Type B pancreatic cell (in vitro differentiated cells): Measurements from ENCODE around the gene PGAM4. TPM values are rescaled to one million over a fixed set of nuclear protein-coding genes. Genes with fewer than 3 reads are reported as not detected.

ENCODE experiments used
- DNase-seq: peaks from one replicate; pipeline ENCODE4 v3.0.0; 2021; ENCODE audit warnings: mixed read lengths; ENCODE audit not compliant: unreplicated experiment; ENCODE audit errors: extremely low spot score
- H3K27ac Mint-ChIP-seq: 2 replicates; pipeline ENCODE4 v1.8.0; 2021; ENCODE audit warnings: mild to moderate bottlenecking, mixed read lengths
- H3K27me3 Mint-ChIP-seq: 2 replicates; pipeline ENCODE4 v1.8.0; 2021; ENCODE audit warnings: mixed read lengths
- H3K36me3 Mint-ChIP-seq: 2 replicates; pipeline ENCODE4 v1.8.0; 2021; ENCODE audit warnings: mixed read lengths
- H3K4me1 Mint-ChIP-seq: one replicate; pipeline ENCODE4 v1.8.0; 2021; ENCODE audit warnings: mixed read lengths; ENCODE audit not compliant: unreplicated experiment
- H3K4me3 Mint-ChIP-seq: 2 replicates; pipeline ENCODE4 v1.8.0; 2021; ENCODE audit warnings: mild to moderate bottlenecking, mixed read lengths
- H3K9me3 Mint-ChIP-seq: 2 replicates; pipeline ENCODE4 v1.8.0; 2021; ENCODE audit warnings: mixed read lengths
- total RNA-seq: library from RNA; stranded (reverse); gene quantifications from 2 replicates; pipeline ENCODE4 v1.2.1, GENCODE V29; 2021; ENCODE audit warnings: low replicate concordance
- TF ChIP-seq, protein P1 (sequence below): fragments of 200-600 bp; sonication (generic); conservative IDR thresholded peaks from 2 replicates; pipeline ENCODE4 v1.5.0; 2021; ENCODE audit warnings: antibody characterized with exemption, mild to moderate bottlenecking

The PGAM4 gene
- total RNA-seq, 1 donor from 2014 or later, result not detected

DNA sequence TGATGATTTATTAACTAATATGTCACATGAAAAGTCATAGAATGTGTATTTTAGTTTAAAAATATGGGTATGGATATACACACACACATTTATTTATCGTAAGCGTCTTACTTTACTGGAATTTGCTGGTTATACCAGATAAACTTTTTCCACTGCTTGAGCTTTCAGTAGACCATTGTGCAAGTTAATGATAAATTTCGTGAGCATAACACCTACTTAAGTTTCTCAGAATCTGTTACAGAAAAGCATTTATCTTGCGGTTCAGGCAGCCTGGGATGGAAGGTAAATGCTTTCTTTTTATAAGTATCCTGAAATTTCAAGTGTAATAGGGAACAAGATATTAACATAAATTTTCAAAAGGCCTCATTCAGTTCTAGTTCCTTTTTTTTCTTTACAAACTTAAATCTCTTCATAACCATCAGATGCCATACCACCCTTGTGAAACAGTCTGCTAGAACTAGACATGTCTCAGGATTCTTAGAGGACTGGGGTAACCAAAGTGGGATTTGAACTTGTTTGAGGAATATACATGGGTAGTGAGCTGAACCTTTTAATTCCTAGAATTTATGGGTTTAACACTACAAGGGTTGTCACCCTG is 31.3 kb downstream of the PGAM4 start:
- DNase-seq, result no peak
- no peak overlapping the region for H3K27ac Mint-ChIP-seq
- no peaks in the 10 kb centered on the region for H3K27me3 Mint-ChIP-seq
- no peaks in the 10 kb centered on the region for H3K4me1 Mint-ChIP-seq
- no peak overlapping the region for H3K4me3 Mint-ChIP-seq
- TF ChIP-seq, protein P1, sequence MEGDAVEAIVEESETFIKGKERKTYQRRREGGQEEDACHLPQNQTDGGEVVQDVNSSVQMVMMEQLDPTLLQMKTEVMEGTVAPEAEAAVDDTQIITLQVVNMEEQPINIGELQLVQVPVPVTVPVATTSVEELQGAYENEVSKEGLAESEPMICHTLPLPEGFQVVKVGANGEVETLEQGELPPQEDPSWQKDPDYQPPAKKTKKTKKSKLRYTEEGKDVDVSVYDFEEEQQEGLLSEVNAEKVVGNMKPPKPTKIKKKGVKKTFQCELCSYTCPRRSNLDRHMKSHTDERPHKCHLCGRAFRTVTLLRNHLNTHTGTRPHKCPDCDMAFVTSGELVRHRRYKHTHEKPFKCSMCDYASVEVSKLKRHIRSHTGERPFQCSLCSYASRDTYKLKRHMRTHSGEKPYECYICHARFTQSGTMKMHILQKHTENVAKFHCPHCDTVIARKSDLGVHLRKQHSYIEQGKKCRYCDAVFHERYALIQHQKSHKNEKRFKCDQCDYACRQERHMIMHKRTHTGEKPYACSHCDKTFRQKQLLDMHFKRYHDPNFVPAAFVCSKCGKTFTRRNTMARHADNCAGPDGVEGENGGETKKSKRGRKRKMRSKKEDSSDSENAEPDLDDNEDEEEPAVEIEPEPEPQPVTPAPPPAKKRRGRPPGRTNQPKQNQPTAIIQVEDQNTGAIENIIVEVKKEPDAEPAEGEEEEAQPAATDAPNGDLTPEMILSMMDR, result no peak
- no peaks in the 10 kb centered on the region for H3K36me3 Mint-ChIP-seq
- no peaks in the 10 kb centered on the region for H3K9me3 Mint-ChIP-seq

GRCh38 chrX:77937291-77937690 is 32.1 kb downstream of the PGAM4 start:
- no peak overlapping the region for H3K4me3 Mint-ChIP-seq
- H3K27me3 Mint-ChIP-seq, result no peaks in the 10 kb centered on the region
- no peaks in the 10 kb centered on the region for H3K9me3 Mint-ChIP-seq
- no peak overlapping the region for H3K27ac Mint-ChIP-seq
- TF ChIP-seq, protein P1, result no peak
- H3K4me1 Mint-ChIP-seq, result no peaks in the 10 kb centered on the region
- no peak for DNase-seq
- no peaks in the 10 kb centered on the region for H3K36me3 Mint-ChIP-seq

- H3K4me3 Mint-ChIP-seq, result no peak overlapping the region
- no peaks in the 10 kb centered on the region for H3K4me1 Mint-ChIP-seq
- no peaks in the 10 kb centered on the region for H3K36me3 Mint-ChIP-seq
- H3K9me3 Mint-ChIP-seq, result no peaks in the 10 kb centered on the region
- no peak overlapping the region for H3K27ac Mint-ChIP-seq
- no peaks in the 10 kb centered on the region for H3K27me3 Mint-ChIP-seq
- TF ChIP-seq, protein P1, result no peak
- no peak for DNase-seq
Measured at GRCh38 chrX:77936299-77936698, 33.1 kb downstream of the PGAM4 start.

- TF ChIP-seq, protein P1, result no peak
- Mint-ChIP-seq H3K36me3 (no peaks in the 10 kb centered on the region), H3K4me3 (no peak overlapping the region), H3K4me1 (no peaks in the 10 kb centered on the region), H3K9me3 (no peaks in the 10 kb centered on the region), H3K27me3 (no peaks in the 10 kb centered on the region), H3K27ac (no peak overlapping the region)
- DNase-seq, result no peak
Measured at GRCh38 chrX:77935886-77936285, 33.6 kb downstream of the PGAM4 start.

DNA sequence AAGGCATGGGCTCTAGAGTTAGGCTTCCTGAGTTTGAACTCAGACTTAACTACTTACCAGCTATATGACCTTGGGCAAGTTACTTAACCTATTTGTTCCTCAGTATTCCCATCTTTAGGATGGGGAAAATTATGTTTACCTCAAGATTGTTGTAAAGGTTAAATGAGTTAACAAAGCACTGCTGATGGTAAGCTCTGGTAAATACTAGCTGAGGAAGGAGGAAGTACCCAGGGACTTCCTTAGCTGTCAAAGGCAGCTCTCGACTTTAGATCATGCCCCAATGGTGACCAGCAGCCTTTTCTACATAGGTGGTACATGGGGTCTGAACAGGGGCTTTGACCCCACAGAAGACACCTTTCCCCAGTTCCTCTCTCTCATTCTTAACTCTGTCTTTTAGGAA is 38.9 kb downstream of the PGAM4 start:
- TF ChIP-seq, protein P1, result no peak
- no peaks in the 10 kb centered on the region for H3K9me3 Mint-ChIP-seq

DNA sequence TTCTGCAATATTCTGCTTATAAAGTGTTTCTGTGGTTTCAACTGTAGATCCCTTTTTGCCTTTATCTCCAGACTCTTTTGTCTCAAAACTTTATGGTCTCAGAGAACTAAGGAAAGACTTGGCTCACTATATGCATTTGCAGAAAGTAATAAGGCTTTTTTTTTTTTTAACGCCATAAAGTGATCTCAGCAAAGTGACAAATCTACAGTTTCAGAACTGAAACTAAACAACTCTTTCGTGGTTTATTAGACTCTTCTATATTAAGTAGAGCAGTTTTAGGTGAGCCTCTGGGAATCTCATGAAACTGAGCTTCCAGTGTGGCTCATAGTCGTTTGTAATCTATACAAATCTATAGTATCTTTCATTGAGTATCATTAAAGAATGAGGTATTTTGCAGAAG is 43.7 kb downstream of the PGAM4 start:
- Mint-ChIP-seq H3K4me1 (no peaks in the 10 kb centered on the region), H3K27me3 (no peaks in the 10 kb centered on the region), H3K36me3 (no peaks in the 10 kb centered on the region), H3K4me3 (no peak overlapping the region), H3K27ac (no peak overlapping the region), H3K9me3 (no peaks in the 10 kb centered on the region)
- no peak for DNase-seq
- TF ChIP-seq, protein P1, result no peak

More for the DNA sequence above, 38.9 kb downstream of the PGAM4 start:
- Mint-ChIP-seq H3K36me3 (no peaks in the 10 kb centered on the region), H3K27ac (no peak overlapping the region), H3K4me1 (no peaks in the 10 kb centered on the region), H3K27me3 (no peaks in the 10 kb centered on the region), H3K4me3 (no peak overlapping the region)
- no peak for DNase-seq
